ENCODE data around the gene PCED1B. TPM values are rescaled to one million over a fixed set of nuclear protein-coding genes. Genes with fewer than 3 reads are reported as not detected.
A peak's percentile ranks its signal among the peaks of the same experiment; 100 is the strongest.

Gene PCED1B
- total RNA-seq, 1 donor from 2014 or later: 7.6 TPM

- intact Hi-C loops (cut with DNase I): no loop called here
- no peak overlapping the region for H3K27ac ChIP-seq
- ATAC-seq: no peak
These were observed 65.8 kb downstream of the PCED1B start for GRCh38 chr12:47145188-47145587.

GRCh38 chr12:47147739-47148138 lies 68.3 kb downstream of the PCED1B start:
- Histone ChIP-seq H3K4me3 (no peak overlapping the region), H3K36me3 (no peaks in the 10 kb centered on the region), H3K27ac (no peak overlapping the region), H3K27me3 (no peaks in the 10 kb centered on the region), H3K4me1 (no peaks in the 10 kb centered on the region), H3K9me3 (no peaks in the 10 kb centered on the region)
- TF ChIP-seq CTCF (IDR thresholded peaks at IDR 0.05): no peak
- intact Hi-C loops (cut with DNase I): no loop called here
- ATAC-seq (no peak), DNase-seq (no peak)

More at GRCh38 chr12:47145188-47145587, 65.8 kb downstream of the PCED1B start:
- no peak for TF ChIP-seq CTCF (IDR thresholded peaks at IDR 0.05)
- Histone ChIP-seq H3K36me3 (no peaks in the 10 kb centered on the region), H3K27me3 (no peaks in the 10 kb centered on the region), H3K4me1 (no peaks in the 10 kb centered on the region), H3K9me3 (no peaks in the 10 kb centered on the region), H3K4me3 (no peak overlapping the region)
- no peak for DNase-seq

- H3K4me3 ChIP-seq: no peak overlapping the region
- no peaks in the 10 kb centered on the region for H3K9me3 ChIP-seq
- no peaks in the 10 kb centered on the region for H3K27me3 ChIP-seq
- H3K36me3 ChIP-seq: no peaks in the 10 kb centered on the region
- no peaks in the 10 kb centered on the region for H3K4me1 ChIP-seq
- no peak for TF ChIP-seq CTCF (IDR thresholded peaks at IDR 0.05)
- ATAC-seq: no peak
- no peak for DNase-seq
- H3K27ac ChIP-seq: no peak overlapping the region
- intact Hi-C loops (cut with DNase I): no loop called here
These were observed 69.7 kb downstream of the PCED1B start for GRCh38 chr12:47149146-47149545.

- no peak for TF ChIP-seq CTCF (IDR thresholded peaks at IDR 0.05)
- no peaks in the 10 kb centered on the region for H3K36me3 ChIP-seq
These were observed 72.7 kb downstream of the PCED1B start for GRCh38 chr12:47152095-47152494.

GRCh38 chr12:47155457-47156166 lies 76.2 kb downstream of the PCED1B start:
- Histone ChIP-seq H3K4me3 (no peak overlapping the region), H3K36me3 (no peaks in the 10 kb centered on the region), H3K4me1 (peaks cover 7% of the 10 kb centered on the region), H3K9me3 (no peaks in the 10 kb centered on the region), H3K27me3 (no peaks in the 10 kb centered on the region), H3K27ac (peak overlapping the region; percentile 26)
- DNase-seq: no peak
- intact Hi-C loops (cut with DNase I): no loop called here
- ATAC-seq: no peak
- no peak for TF ChIP-seq CTCF (IDR thresholded peaks at IDR 0.05)

More at GRCh38 chr12:47152095-47152494, 72.7 kb downstream of the PCED1B start:
- ATAC-seq (no peak), DNase-seq (no peak)
- intact Hi-C loops (cut with DNase I): no loop called here
- H3K27me3 ChIP-seq: no peaks in the 10 kb centered on the region
- no peak overlapping the region for H3K27ac ChIP-seq
- no peak overlapping the region for H3K4me3 ChIP-seq
- H3K9me3 ChIP-seq: no peaks in the 10 kb centered on the region
- H3K4me1 ChIP-seq: peaks cover 7% of the 10 kb centered on the region
